Measurements from ENCODE around the gene PTPRA. TPM values are rescaled to one million over a fixed set of nuclear protein-coding genes. Genes with fewer than 3 reads are reported as not detected.

PTPRA gene
- total and polyA plus RNA-seq, 9 of the 15 experiments (the other 6 are each of a cell fraction or from before 2014, with no cell fraction given): 3.4 to 80.5 (median 28.0) TPM

- H4K20me1 ChIP-seq (replicated peaks; ENCODE audit: control insufficient read depth, insufficient read depth, low read length): no peaks in the 10 kb centered on the region
- POLR2A ChIA-PET: interaction anchor here (0.6 kb wide), 1 partner anchor 359 kb away, joined by 4 read pairs; no protein-coding TSS in a partner anchor
- peaks cover 18% of the 10 kb centered on the region for H3K79me2 ChIP-seq (ENCODE audit: control insufficient read depth, insufficient read depth, low read length)
- FAIRE-seq (no peak), DNase-seq (ENCODE audit: extremely low read depth in 1 of 4, low spot score in 3 of 4) (no peak), ATAC-seq (no peak)
- no peak overlapping the region for H3K4me2 ChIP-seq (ENCODE audit: insufficient read depth, low read length)
- CTCF ChIA-PET (ENCODE audit: low intra/inter-chr PET ratio): interaction anchor here (0.7 kb wide), 1 partner anchor 90 kb away, joined by 4 read pairs; no protein-coding TSS in a partner anchor
- no peaks in the 10 kb centered on the region for H3K9me1 ChIP-seq (ENCODE audit: control insufficient read depth, insufficient read depth, low read length)
- peaks cover 19 to 27% of the 10 kb centered on the region in 2 experiments; a peak in 4 of 5 replicates for H3K4me1 ChIP-seq (replicated peaks in 1 of 2; ENCODE audit: control insufficient read depth in 2 of 2, insufficient read depth in 2 of 2, low read length in 2 of 2)
- intact Hi-C loops (cut with micrococcal nuclease): no loop called here
- BruUV-seq (replicated peaks): no TSS peak
- 82% methylated on average over 4 of the region's 5 CpGs for WGBS (ENCODE audit: insufficient coverage, low coverage, missing lambda C conversion rate)
- no peak overlapping the region for H3K27ac ChIP-seq (ENCODE audit: extremely low read depth, low read depth, low read length)
- no peaks in the 10 kb centered on the region for H3K9me3 ChIP-seq (replicated peaks; ENCODE audit: control insufficient read depth, insufficient read depth, low read depth, low read length)
- H3K4me3 ChIP-seq: no peak overlapping the region
- H2AFZ ChIP-seq (ENCODE audit: low read depth, low read length): no peak overlapping the region
- H3K27me3 ChIP-seq (ENCODE audit: control insufficient read depth in 2 of 2, insufficient read depth in 2 of 2, low read length in 2 of 2): no peaks in the 10 kb centered on the region
- TF ChIP-seq EHMT2 (IDR thresholded peaks at IDR 0.05) (no peak), ZNF511 (CRISPR knock-in tag; IDR thresholded peaks at IDR 0.05) (no peak), ZKSCAN8 (CRISPR knock-in tag; IDR thresholded peaks at IDR 0.05) (no peak), JUND (IDR thresholded peaks at IDR 0.05; ENCODE audit: borderline replicate concordance, low read depth, low read length) (no peak), JUND (tag; IDR thresholded peaks at IDR 0.05; ENCODE audit: borderline replicate concordance, low read depth, low read length) (no peak), ZFP91 (CRISPR knock-in tag; IDR thresholded peaks at IDR 0.05) (no peak), ATF4 (CRISPR knock-in tag; IDR thresholded peaks at IDR 0.05) (no peak), ELF4 (CRISPR knock-in tag; IDR thresholded peaks at IDR 0.05) (no peak), ELF1 (tag; IDR thresholded peaks at IDR 0.05) (no peak), ZNF586 (CRISPR knock-in tag; conservative IDR thresholded peaks at IDR 0.05) (no peak), JUN (IDR thresholded peaks at IDR 0.05; ENCODE audit: borderline replicate concordance, low read depth, low read length) (no peak), JUN (CRISPR knock-in tag; IDR thresholded peaks at IDR 0.05; ENCODE audit: borderline replicate concordance) (no peak), L3MBTL2 (IDR thresholded peaks at IDR 0.05) (no peak), ARID3A (IDR thresholded peaks at IDR 0.05; ENCODE audit: borderline replicate concordance, low read depth, low read length) (no peak)
- H3K36me3 ChIP-seq (ENCODE audit: control insufficient read depth, insufficient read depth, low read length): peaks cover 38% of the 10 kb centered on the region; the same call in 2 of the 3 replicates
- no peak overlapping the region for H3K9ac ChIP-seq (ENCODE audit: insufficient read depth in 1 of 2, low read depth in 2 of 2, low read length in 2 of 2)
- in situ Hi-C loops (cut with MboI): no loop called here
These were observed 169.3 kb downstream of the PTPRA start for GRCh38 chr20:3042625-3043024.

All from K562 (cell line).